Neural cell (in vitro differentiated cells): ENCODE results near the gene PTPN21.

Experiments used
- CTCF ChIP-seq: fragments of 450-650 bp; IDR thresholded peaks from 2 replicates; pipeline ENCODE4 v1.5.1; 2014; ENCODE audit warnings: antibody characterized with exemption, mild to moderate bottlenecking, moderate library complexity; ENCODE audit not compliant: poor library complexity, severe bottlenecking
- POLR2AphosphoS5 ChIP-seq: IDR thresholded peaks from 2 replicates; pipeline ENCODE4 v1.6.1; 2012
- TAF1 ChIP-seq: IDR thresholded peaks from 2 replicates; pipeline ENCODE4 v1.6.1; 2012; ENCODE audit warnings: low read depth
- TF ChIP-seq, protein P1 (sequence below): IDR thresholded peaks from 2 replicates; pipeline ENCODE4 v1.6.1; 2012; ENCODE audit warnings: borderline replicate concordance

DNA sequence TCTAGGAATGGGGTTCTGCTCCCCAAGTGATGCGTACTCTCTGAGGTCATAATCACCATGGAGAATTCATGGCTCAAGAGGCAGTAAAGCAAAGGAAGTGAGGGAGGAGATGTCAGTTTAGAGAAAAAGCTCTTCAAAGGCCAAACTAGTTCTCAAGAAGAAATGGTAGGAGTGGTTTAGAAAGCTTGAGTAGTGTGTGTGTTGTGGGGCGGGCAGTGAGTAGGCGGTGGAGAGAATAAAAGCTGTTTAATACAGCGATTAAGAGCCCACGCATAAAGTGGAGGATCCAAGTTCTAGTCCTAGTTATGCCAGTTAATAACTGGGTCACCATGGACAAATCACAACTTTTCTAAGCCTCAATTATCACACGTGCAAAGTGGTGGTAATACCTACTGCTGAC is 55.6 kb downstream of the PTPN21 start:
- TF ChIP-seq TAF1 = no peak
- TF ChIP-seq, protein P1, sequence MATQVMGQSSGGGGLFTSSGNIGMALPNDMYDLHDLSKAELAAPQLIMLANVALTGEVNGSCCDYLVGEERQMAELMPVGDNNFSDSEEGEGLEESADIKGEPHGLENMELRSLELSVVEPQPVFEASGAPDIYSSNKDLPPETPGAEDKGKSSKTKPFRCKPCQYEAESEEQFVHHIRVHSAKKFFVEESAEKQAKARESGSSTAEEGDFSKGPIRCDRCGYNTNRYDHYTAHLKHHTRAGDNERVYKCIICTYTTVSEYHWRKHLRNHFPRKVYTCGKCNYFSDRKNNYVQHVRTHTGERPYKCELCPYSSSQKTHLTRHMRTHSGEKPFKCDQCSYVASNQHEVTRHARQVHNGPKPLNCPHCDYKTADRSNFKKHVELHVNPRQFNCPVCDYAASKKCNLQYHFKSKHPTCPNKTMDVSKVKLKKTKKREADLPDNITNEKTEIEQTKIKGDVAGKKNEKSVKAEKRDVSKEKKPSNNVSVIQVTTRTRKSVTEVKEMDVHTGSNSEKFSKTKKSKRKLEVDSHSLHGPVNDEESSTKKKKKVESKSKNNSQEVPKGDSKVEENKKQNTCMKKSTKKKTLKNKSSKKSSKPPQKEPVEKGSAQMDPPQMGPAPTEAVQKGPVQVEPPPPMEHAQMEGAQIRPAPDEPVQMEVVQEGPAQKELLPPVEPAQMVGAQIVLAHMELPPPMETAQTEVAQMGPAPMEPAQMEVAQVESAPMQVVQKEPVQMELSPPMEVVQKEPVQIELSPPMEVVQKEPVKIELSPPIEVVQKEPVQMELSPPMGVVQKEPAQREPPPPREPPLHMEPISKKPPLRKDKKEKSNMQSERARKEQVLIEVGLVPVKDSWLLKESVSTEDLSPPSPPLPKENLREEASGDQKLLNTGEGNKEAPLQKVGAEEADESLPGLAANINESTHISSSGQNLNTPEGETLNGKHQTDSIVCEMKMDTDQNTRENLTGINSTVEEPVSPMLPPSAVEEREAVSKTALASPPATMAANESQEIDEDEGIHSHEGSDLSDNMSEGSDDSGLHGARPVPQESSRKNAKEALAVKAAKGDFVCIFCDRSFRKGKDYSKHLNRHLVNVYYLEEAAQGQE = no peak
- TF ChIP-seq CTCF = no peak
- no peak for TF ChIP-seq POLR2AphosphoS5
